ENCODE measurements around the gene APOBEC3H.

DNA sequence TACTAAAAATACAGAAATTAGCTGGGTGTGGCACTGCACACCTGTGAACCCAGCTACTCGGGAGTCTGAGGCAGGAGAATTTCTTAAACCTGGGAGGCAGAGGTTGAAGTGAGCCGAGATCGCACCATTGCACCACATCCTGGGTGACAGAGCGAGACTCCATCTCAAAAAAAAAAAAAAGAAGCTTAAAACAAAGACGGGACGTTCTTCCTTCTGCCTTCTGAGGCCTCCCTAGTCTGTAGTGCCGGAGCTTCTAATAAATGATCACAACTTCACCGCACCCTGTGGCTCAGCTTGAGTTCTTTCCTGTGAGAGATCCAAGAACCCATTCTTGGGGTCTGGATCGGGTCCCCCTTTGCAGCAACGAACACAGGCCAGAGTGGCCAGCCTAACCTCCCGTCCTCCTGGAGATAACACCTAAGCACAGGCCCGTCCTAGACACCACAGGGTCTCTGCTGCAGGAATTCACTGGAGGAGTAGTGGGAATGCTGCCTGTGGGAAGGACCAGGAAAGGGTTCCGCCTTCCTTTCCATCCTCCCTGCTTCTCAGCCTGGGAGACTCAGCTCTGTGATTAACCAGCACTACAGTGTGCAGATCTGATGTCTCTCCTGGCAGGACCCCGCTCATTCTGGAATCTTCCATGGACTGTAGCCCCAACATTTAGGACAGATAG, 2.2 kb upstream of the APOBEC3H start:
- TF ChIP-seq POLR2A (IDR thresholded peaks at IDR 0.05; ENCODE audit: low read length) (no peak), GATA1 (IDR thresholded peaks at IDR 0.05; ENCODE audit: low read depth, low read length) (no peak)
